Type B pancreatic cell (in vitro differentiated cells): ENCODE measurements around the gene TAS2R40. TPM values are rescaled to one million over a fixed set of nuclear protein-coding genes. Genes with fewer than 3 reads are reported as not detected.

Experiments
- DNase-seq: peaks from one replicate; pipeline ENCODE4 v3.0.0; 2021; ENCODE audit warnings: mixed read lengths; ENCODE audit not compliant: unreplicated experiment; ENCODE audit errors: extremely low spot score
- H3K27ac Mint-ChIP-seq: 2 replicates; pipeline ENCODE4 v1.8.0; 2021; ENCODE audit warnings: mild to moderate bottlenecking, mixed read lengths
- H3K27me3 Mint-ChIP-seq: 2 replicates; pipeline ENCODE4 v1.8.0; 2021; ENCODE audit warnings: mixed read lengths
- H3K36me3 Mint-ChIP-seq: 2 replicates; pipeline ENCODE4 v1.8.0; 2021; ENCODE audit warnings: mixed read lengths
- H3K4me1 Mint-ChIP-seq: one replicate; pipeline ENCODE4 v1.8.0; 2021; ENCODE audit warnings: mixed read lengths; ENCODE audit not compliant: unreplicated experiment
- H3K4me3 Mint-ChIP-seq: 2 replicates; pipeline ENCODE4 v1.8.0; 2021; ENCODE audit warnings: mild to moderate bottlenecking, mixed read lengths
- H3K9me3 Mint-ChIP-seq: 2 replicates; pipeline ENCODE4 v1.8.0; 2021; ENCODE audit warnings: mixed read lengths
- total RNA-seq: library from RNA; stranded (reverse); gene quantifications from 2 replicates; pipeline ENCODE4 v1.2.1, GENCODE V29; 2021; ENCODE audit warnings: low replicate concordance
- TF ChIP-seq, protein P1 (sequence below): fragments of 200-600 bp; sonication (generic); conservative IDR thresholded peaks from 2 replicates; pipeline ENCODE4 v1.5.0; 2021; ENCODE audit warnings: antibody characterized with exemption, mild to moderate bottlenecking

The TAS2R40 gene
- total RNA-seq, 1 donor from 2014 or later: not detected

DNA sequence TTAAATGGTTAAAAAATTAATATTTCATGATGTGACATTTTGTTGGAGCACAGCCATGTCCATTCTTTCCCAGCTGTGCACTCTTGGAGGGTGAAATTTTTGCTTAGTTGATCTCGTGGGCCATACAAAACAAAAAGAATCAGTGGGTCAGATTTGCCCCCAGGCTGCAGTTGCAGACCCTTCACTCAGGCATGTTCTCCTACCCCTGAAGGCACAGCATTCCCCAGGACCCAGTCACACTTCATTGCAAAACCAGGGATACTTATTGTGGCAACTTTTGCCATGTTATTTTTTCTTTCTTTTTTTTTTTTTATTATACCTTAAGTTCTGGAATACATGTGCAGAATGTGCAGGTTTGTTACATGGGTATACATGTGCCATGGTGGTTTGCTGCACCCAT is 6.0 kb downstream of the TAS2R40 start:
- H3K36me3 Mint-ChIP-seq: no peaks in the 10 kb centered on the region
- H3K27ac Mint-ChIP-seq: no peak overlapping the region
- peaks cover 6% of the 10 kb centered on the region for H3K27me3 Mint-ChIP-seq
- no peak for DNase-seq
- no peak overlapping the region for H3K4me3 Mint-ChIP-seq
- H3K4me1 Mint-ChIP-seq: peaks cover 14% of the 10 kb centered on the region
- peaks cover 4% of the 10 kb centered on the region for H3K9me3 Mint-ChIP-seq
- TF ChIP-seq, protein P1, sequence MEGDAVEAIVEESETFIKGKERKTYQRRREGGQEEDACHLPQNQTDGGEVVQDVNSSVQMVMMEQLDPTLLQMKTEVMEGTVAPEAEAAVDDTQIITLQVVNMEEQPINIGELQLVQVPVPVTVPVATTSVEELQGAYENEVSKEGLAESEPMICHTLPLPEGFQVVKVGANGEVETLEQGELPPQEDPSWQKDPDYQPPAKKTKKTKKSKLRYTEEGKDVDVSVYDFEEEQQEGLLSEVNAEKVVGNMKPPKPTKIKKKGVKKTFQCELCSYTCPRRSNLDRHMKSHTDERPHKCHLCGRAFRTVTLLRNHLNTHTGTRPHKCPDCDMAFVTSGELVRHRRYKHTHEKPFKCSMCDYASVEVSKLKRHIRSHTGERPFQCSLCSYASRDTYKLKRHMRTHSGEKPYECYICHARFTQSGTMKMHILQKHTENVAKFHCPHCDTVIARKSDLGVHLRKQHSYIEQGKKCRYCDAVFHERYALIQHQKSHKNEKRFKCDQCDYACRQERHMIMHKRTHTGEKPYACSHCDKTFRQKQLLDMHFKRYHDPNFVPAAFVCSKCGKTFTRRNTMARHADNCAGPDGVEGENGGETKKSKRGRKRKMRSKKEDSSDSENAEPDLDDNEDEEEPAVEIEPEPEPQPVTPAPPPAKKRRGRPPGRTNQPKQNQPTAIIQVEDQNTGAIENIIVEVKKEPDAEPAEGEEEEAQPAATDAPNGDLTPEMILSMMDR: no peak

DNA sequence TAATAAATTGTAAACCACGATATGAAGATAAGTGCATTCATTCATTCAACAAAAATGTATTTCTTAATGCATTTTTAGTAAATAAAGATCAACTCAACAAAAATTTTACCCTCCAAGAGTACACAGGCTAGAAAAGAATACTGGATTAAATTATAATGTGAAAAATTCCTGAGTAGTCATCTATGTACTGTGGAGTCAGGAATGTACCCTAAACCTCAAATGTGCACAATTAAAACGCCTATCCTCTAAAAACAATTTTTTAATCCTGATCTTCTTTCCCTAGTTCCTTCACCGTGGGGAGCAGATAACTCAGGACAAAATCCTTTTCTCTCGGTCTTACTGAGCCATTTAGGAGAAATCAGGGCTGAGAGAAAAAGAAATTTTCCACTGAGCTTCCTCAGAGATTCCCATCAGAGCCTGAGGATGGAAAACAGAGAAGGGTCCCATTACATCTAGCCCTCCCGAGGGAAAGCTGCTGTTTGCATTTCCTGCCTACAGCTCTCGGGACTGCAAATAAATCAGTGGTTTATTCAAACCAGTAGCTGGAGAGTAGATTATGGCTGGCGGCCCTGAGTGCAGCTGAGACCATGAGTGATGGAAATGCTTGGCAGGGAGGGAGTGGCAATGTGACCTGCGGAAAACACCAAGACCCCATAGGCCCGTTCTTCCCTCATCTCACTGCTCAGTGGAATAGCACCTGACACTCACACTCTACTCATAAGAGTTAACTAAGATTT is 7.4 kb downstream of the TAS2R40 start:
- Mint-ChIP-seq H3K4me3 (no peak overlapping the region), H3K27ac (no peak overlapping the region)

DNA sequence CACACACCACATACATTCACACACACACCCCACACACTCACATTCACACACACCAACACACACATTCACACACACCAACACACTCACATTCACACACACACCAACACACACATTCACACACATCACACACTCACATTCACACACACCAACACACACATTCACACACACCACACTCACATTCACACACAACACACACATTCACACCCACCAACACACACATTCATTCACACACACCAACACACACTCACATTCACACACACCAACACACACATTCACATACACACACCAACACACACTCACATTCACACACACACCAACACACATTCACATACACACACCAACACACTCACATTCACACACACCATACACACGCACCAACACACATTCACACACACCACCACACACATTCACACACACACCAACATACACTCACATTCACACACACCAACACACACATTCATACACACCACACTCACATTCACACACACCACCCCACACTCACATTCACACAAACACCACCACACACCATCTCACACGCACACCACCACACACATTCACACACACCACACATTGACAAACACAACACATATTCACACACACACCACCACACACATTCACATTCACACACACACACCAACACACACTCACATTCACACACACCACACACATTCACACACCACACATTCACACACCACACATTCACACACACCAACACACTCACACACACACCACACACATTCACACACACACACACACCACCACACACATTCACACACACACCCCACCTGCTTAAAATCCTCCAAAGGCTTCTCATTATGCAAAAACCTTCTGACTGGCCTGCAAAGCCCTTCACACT is 9.0 kb downstream of the TAS2R40 start:
- H3K9me3 Mint-ChIP-seq: peaks cover 3% of the 10 kb centered on the region
- H3K4me1 Mint-ChIP-seq: peaks cover 14% of the 10 kb centered on the region
- TF ChIP-seq, protein P1: no peak
- H3K36me3 Mint-ChIP-seq: no peaks in the 10 kb centered on the region
- no peak overlapping the region for H3K4me3 Mint-ChIP-seq
- H3K27ac Mint-ChIP-seq: no peak overlapping the region
- H3K27me3 Mint-ChIP-seq: peaks cover 2% of the 10 kb centered on the region
- no peak for DNase-seq

More for the DNA sequence above, 7.4 kb downstream of the TAS2R40 start:
- Mint-ChIP-seq H3K4me1 (peaks cover 14% of the 10 kb centered on the region), H3K9me3 (no peaks in the 10 kb centered on the region), H3K36me3 (no peaks in the 10 kb centered on the region), H3K27me3 (peaks cover 2% of the 10 kb centered on the region)
- DNase-seq: no peak
- TF ChIP-seq, protein P1: no peak

DNA sequence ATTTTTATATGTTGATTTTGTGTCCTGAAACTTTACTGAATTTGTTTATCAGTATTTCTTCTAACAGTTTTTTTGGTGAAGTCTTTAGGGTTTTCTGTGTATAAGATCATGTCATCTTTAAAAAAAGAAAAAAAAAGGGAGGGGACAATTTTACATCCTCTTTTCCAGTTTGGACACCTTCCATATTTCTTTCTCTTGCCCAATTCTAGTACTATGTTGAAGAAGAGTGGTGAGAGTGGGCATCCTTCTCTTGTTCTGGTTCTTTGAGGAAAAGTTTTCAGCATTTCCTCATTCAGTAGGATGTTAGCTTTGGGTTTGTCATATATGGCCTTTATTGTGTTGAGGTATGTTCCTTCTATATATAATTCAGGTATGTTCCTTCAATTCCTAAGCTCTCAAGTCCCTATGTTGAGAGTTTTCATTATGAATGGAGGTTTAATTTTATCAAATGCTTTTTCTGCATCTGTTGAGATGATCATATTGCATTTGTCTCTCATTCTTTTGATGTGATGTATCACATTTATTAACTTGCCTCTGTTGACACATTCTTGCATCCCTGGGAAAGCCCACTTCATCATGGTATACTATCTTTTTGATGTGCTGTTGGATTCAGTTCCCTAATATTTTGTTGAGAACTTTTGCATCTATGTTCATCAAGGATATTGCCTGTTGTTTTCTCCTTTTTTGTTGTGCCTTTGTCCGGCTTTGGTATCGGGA is 12.1 kb downstream of the TAS2R40 start:
- H3K27me3 Mint-ChIP-seq: peaks cover 2% of the 10 kb centered on the region
- TF ChIP-seq, protein P1: no peak

DNA sequence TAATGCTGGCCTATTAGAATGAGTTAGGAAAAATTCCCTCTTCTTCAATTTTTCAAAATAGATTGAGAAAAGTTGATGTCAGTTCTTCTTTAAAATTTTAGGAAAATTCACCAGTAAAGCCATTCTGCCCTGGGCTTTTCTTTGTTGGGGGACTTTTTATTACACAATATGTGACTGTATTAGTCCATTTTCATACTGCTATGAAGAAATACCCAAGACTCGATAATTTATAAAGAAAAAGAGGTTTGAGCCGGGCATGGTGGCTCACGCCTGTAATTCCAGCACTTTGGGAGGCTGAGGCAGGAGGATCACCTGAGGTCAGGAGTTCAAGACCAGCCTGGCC is 12.7 kb downstream of the TAS2R40 start:
- peaks cover 17% of the 10 kb centered on the region for H3K9me3 Mint-ChIP-seq
- no peaks in the 10 kb centered on the region for H3K4me1 Mint-ChIP-seq
- peaks cover 2% of the 10 kb centered on the region for H3K27me3 Mint-ChIP-seq
- TF ChIP-seq, protein P1: no peak
- DNase-seq: no peak
- no peaks in the 10 kb centered on the region for H3K36me3 Mint-ChIP-seq
- H3K4me3 Mint-ChIP-seq: no peak overlapping the region
- H3K27ac Mint-ChIP-seq: no peak overlapping the region

More for the DNA sequence above, 12.1 kb downstream of the TAS2R40 start:
- H3K4me1 Mint-ChIP-seq: peaks cover 4% of the 10 kb centered on the region
- H3K36me3 Mint-ChIP-seq: no peaks in the 10 kb centered on the region
- H3K4me3 Mint-ChIP-seq: no peak overlapping the region
- DNase-seq: no peak
- H3K9me3 Mint-ChIP-seq: peaks cover 17% of the 10 kb centered on the region
- H3K27ac Mint-ChIP-seq: no peak overlapping the region
